Smooth muscle cell (in vitro differentiated cells): Measurements from ENCODE around the gene PUS1. TPM values are rescaled to one million over a fixed set of nuclear protein-coding genes. Genes with fewer than 3 reads are reported as not detected.
"Not testable (repeated sequence)": the region's sequence is repeated elsewhere in the genome, so short reads cannot be mapped to it uniquely, and the experiment has no call there.

Experiments used
- DNase-seq: peaks from one replicate; lab custom pipeline; 2025; ENCODE audit not compliant: unreplicated experiment; lab: John Stamatoyannopoulos, UW
- H2AFZ ChIP-seq: fragments of 200-600 bp; sonication (generic); 2 replicates; pipeline ENCODE4 v1.6.0; 2016; ENCODE audit warnings: antibody characterized with exemption, low read depth, mild to moderate bottlenecking
- H3F3A ChIP-seq: fragments of 200-600 bp; sonication (generic); 2 replicates; pipeline ENCODE4 v1.6.0; 2017; ENCODE audit warnings: antibody characterized with exemption, low read depth
- H3K27ac ChIP-seq: fragments of 200-600 bp; sonication (generic); 2 replicates; pipeline ENCODE4 v1.5.1; 2016; ENCODE audit warnings: low read depth, mild to moderate bottlenecking
- H3K27me3 ChIP-seq: fragments of 200-600 bp; sonication (generic); 2 replicates; pipeline ENCODE4 v1.6.1; 2016; ENCODE audit warnings: low read depth, mild to moderate bottlenecking
- H3K36me3 ChIP-seq: fragments of 200-600 bp; sonication (generic); 2 replicates; pipeline ENCODE4 v1.5.1; 2016; ENCODE audit warnings: low read depth
- H3K4me1 ChIP-seq: fragments of 200-600 bp; sonication (generic); 2 replicates; pipeline ENCODE4 v1.5.1; 2016; ENCODE audit warnings: low read depth
- H3K4me2 ChIP-seq: fragments of 200-600 bp; sonication (generic); 2 replicates; pipeline ENCODE4 v1.6.0; 2016; ENCODE audit warnings: mild to moderate bottlenecking
- H3K4me3 ChIP-seq: fragments of 200-600 bp; sonication (generic); 2 replicates; pipeline ENCODE4 v1.5.1; 2016; ENCODE audit warnings: mild to moderate bottlenecking
- H3K79me2 ChIP-seq: fragments of 200-600 bp; sonication (generic); 2 replicates; pipeline ENCODE4 v1.6.0; 2016; ENCODE audit warnings: low read depth, mild to moderate bottlenecking
- H3K9ac ChIP-seq: fragments of 200-600 bp; sonication (generic); 2 replicates; pipeline ENCODE4 v1.6.0; 2016; ENCODE audit warnings: low read depth
- H3K9me3 ChIP-seq: fragments of 200-600 bp; sonication (generic); replicated peaks from 2 replicates; pipeline ENCODE4 v1.5.1; 2016; ENCODE audit warnings: low read depth
- H4K20me1 ChIP-seq: fragments of 200-600 bp; sonication (generic); 2 replicates; pipeline ENCODE4 v1.6.0; 2016; ENCODE audit warnings: low read depth
- WGBS: methylation state at CpG from one replicate; pipeline ENCODE4 v1.1.7; 2016; ENCODE audit warnings: low lambda C conversion rate; 5-methylcytosine and 5-hydroxymethylcytosine counted together
- polyA plus RNA-seq: library from polyadenylated mRNA; unstranded; fragments of >200 nt; fragmentation: Nextera tagmentation; extraction: Ambion mirVana; gene quantifications from 2 replicates; pipeline ENCODE4 v1.2.1, GENCODE V29; 2016
- total RNA-seq: library from RNA; depleted of rRNA; stranded (reverse); fragments of >200 nt; gene quantifications from 2 replicates; pipeline ENCODE4 v1.2.3, GENCODE V29; 2014
- TF ChIP-seq, protein P1 (sequence below): fragments of 200-600 bp; sonication (generic); IDR thresholded peaks from 2 replicates; pipeline ENCODE4 v1.5.1; 2017; ENCODE audit warnings: borderline replicate concordance, mild to moderate bottlenecking, antibody characterized with exemption; ENCODE audit not compliant: insufficient read depth, poor library complexity, severe bottlenecking

The PUS1 gene
- total and polyA plus RNA-seq, 2 experiments from 2014 or later, result 6.6 to 22.2 TPM

DNA sequence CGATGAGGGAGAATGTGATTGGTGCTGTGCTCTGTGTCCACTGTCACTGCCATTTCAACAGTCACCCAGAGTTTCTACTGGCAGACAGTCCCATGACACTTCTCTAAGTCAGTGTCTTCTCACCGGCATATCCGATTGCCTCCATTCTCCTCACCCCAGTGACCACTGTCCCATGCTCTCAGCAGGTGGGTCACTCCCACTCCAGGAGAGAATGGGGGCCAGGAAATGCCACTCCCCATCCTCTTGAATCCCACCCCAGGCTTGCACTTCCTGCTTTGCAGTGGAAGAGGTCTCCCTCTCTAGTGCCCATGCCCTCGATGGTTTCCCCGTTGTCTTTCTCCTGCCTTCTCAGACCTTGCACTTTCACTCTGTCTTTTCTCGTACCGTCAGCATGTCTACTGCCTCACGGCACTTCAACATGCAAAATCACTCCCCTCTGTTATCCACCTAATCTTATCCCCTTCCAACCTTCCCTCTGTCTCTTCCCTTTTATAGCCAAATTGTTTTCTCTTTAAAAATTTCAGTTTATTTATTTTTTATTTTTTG, 18.5 kb downstream of the PUS1 start:
- TF ChIP-seq, protein P1, sequence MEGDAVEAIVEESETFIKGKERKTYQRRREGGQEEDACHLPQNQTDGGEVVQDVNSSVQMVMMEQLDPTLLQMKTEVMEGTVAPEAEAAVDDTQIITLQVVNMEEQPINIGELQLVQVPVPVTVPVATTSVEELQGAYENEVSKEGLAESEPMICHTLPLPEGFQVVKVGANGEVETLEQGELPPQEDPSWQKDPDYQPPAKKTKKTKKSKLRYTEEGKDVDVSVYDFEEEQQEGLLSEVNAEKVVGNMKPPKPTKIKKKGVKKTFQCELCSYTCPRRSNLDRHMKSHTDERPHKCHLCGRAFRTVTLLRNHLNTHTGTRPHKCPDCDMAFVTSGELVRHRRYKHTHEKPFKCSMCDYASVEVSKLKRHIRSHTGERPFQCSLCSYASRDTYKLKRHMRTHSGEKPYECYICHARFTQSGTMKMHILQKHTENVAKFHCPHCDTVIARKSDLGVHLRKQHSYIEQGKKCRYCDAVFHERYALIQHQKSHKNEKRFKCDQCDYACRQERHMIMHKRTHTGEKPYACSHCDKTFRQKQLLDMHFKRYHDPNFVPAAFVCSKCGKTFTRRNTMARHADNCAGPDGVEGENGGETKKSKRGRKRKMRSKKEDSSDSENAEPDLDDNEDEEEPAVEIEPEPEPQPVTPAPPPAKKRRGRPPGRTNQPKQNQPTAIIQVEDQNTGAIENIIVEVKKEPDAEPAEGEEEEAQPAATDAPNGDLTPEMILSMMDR, result no peak
- no peak for DNase-seq
- Histone ChIP-seq H4K20me1 (peaks cover 14% of the 10 kb centered on the region), H2AFZ (no peak overlapping the region), H3K9ac (no peak overlapping the region), H3K79me2 (peaks cover 23% of the 10 kb centered on the region), H3K27ac (peak overlapping the region; percentile 73), H3K36me3 (peaks cover 3% of the 10 kb centered on the region), H3F3A (peaks cover 18% of the 10 kb centered on the region), H3K4me1 (peaks cover 5% of the 10 kb centered on the region), H3K9me3 (no peaks in the 10 kb centered on the region), H3K27me3 (no peaks in the 10 kb centered on the region), H3K4me3 (no peak overlapping the region), H3K4me2 (no peak overlapping the region)
- WGBS, result 64% methylated on average over 8 of the region's 8 CpGs

DNA sequence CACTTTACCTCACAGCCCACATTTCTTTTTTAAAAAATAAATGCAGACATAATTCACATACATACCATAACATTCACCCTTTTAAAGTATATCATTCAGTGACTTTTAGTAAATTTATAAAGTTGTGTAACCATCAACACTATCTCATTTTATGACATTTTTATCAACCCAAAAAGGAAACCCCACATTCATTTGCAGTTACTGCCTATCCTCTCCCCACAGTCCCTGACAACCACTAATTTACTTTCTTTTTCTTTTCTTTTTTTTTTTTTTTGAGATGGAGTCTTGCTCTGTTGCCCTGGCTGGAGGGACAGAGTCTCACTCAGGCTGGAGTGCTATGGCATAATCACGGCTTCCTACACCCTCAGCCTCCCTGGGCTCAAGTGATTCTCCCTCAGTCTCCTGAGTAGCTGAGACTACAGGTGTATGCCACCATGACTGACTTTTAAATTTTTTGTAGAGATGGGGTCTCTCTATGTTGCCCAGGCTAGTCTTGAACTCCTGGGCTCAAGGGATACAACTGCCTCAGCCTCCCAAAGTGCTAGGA, 19.2 kb downstream of the PUS1 start:
- Histone ChIP-seq H3K27me3 (no peaks in the 10 kb centered on the region), H3K4me1 (peaks cover 5% of the 10 kb centered on the region), H3K4me2 (no peak overlapping the region), H3K9ac (no peak overlapping the region), H2AFZ (no peak overlapping the region), H3K79me2 (peaks cover 30% of the 10 kb centered on the region), H3K9me3 (no peaks in the 10 kb centered on the region), H4K20me1 (peaks cover 21% of the 10 kb centered on the region), H3K27ac (peak overlapping the region; percentile 73), H3K36me3 (peaks cover 3% of the 10 kb centered on the region), H3K4me3 (no peak overlapping the region), H3F3A (peaks cover 18% of the 10 kb centered on the region)
- TF ChIP-seq, protein P1, result no peak
- DNase-seq, result no peak
- 100% methylated on average over 1 of the region's 1 CpG for whole genome bisulfite sequencing

DNA sequence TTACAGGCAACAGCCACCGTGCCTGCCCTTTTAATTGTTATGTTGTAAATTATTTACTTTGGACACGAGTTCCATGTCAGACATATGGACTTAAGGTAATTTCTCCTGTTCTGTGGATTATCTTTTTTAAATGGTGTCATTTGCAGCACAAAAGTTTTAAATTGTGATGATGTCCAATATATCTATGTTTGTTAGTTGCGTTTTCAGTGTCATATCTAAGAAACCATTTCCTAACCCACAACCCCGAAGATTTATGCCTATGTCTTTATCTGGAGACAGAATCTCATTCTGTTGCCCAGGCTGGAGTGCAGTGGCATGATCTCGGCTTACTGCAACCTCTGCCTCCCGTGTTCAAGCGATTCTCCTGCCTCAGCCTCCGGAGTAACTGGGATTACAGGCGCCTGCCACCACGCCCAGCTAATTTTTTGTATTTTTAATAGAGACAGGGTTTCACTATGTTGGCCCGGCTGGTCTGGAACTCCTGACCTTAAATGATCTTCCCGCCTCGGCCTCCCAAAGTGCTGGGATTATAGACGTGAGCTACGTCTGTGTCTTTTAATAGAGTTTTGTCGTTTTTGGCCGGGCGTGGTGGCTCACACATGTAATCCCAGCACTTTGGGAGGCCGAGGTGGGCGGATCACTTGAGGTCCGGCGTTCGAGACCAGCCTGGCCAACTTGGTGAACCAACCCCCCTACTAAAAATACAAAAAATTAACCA, 19.8 kb downstream of the PUS1 start:
- H3K36me3 ChIP-seq, H3K9me3 ChIP-seq, H3K9ac ChIP-seq, DNase-seq, H3K4me1 ChIP-seq, H3K27me3 ChIP-seq: not testable (repeated sequence)
- H3K4me2 ChIP-seq, result peak overlapping the region; percentile 71
- peaks cover 36% of the 10 kb centered on the region for H3K79me2 ChIP-seq
- peak overlapping the region; percentile 82 for H3K4me3 ChIP-seq
- peaks cover 28% of the 10 kb centered on the region for H4K20me1 ChIP-seq
- peak overlapping the region; percentile 55 for H2AFZ ChIP-seq
- H3K27ac ChIP-seq, result peak overlapping the region; percentile 73
- 81% methylated on average over 23 of the region's 23 CpGs for WGBS
- H3F3A ChIP-seq, result peaks cover 18% of the 10 kb centered on the region

DNA sequence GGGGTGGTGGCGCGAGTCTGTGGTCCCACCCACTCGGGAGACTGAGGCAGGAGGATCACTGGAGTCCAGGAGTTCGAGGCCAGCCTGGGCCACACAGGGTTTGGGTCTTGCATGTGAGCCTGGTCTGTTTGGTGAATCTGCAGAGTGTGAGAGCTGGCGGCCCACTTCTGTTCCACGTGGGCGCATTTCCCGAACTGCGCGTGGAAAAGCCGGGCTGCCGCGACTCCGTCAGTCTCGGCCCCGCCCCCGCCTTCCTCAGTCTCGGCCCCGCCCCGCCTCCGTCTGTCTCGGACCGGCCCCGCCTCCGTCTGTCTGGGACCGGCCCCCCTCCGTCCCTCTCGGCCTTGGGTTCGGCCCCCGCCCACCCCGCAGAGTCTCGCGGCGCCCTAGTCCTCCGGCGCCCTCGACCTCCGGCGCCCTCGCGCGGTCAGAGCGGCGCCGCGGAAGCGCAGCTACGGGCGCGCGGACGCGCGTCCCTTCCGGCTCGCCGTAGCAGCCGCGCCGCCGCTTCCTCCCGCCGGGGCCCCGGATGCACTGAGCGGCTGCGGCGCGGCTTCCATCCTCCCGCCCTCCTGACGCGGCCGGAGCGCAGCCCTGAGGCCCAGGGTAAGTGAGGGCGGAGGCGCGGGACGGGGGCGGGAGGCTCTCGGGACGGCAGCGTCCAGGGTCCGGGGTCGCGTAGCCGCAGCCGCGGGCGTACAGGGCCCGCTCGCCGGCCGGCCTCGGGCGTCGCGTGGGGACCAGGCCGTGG, 20.5 kb downstream of the PUS1 start, which contains the start of gene EP400:
TSS of gene EP400 (plus strand) at position 512 of the 751 bp plus-strand sequence. CDS start 10,678 bp downstream, outside the sequence.
- Histone ChIP-seq H3K9me3 (no peaks in the 10 kb centered on the region), H3K4me3 (peak within 1 kb of the TSS; percentile 82), H3F3A (peaks cover 18% of the 10 kb centered on the region), H3K27me3 (no peaks in the 10 kb centered on the region), H3K4me2 (peak within 1 kb of the TSS; percentile 86), H3K79me2 (peaks cover 43% of the 10 kb centered on the region), H3K36me3 (no peaks in the 10 kb centered on the region), H3K9ac (peak within 1 kb of the TSS; percentile 85), H4K20me1 (peaks cover 35% of the 10 kb centered on the region), H3K4me1 (peaks cover 5% of the 10 kb centered on the region), H2AFZ (peak within 1 kb of the TSS; percentile 85), H3K27ac (peak within 1 kb of the TSS; percentile 73)
- DNase-seq, result peak; percentile 86
- WGBS, result 6% methylated on average over 49 of the region's 97 CpGs
- TF ChIP-seq, protein P1, result peak; percentile 57
